Lung (tissue), 12 donors: Measurements from ENCODE around the gene ANKRD52. TPM values are rescaled to one million over a fixed set of nuclear protein-coding genes. Genes with fewer than 3 reads are reported as not detected.

Experiments
- ATAC-seq: fragments of 200-7000 bp; cut with Tn5 transposase; one replicate; pipeline ENCODE4 v1.9.1; 2020; ENCODE audit warnings: moderate number of reproducible peaks; ENCODE audit not compliant: insufficient read depth, low FRiP score
- DNase-seq, 3 donors: peaks; one replicate each; pipeline ENCODE4 v3.0.0-alpha.2; 2013 to 2017
- H3K27ac ChIP-seq, 2 donors: one replicate each; pipeline ENCODE4 v1.5.1; 2013; ENCODE audit warnings: mild to moderate bottlenecking in 2 of 2, moderate library complexity in 2 of 2, control low read depth in 1 of 2, inconsistent platforms in 1 of 2, low read depth in 1 of 2, low read length in 1 of 2
- H3K27me3 ChIP-seq, 3 donors: one replicate each; pipeline ENCODE4 v1.5.1; 2013; ENCODE audit warnings: low read length in 2 of 3; ENCODE audit not compliant: control insufficient read depth in 3 of 3, insufficient read depth in 3 of 3
- H3K36me3 ChIP-seq, 4 donors: one replicate each; pipeline ENCODE4 v1.5.1; 2013; ENCODE audit warnings: low read length in 4 of 4, mild to moderate bottlenecking in 1 of 4, moderate library complexity in 1 of 4; ENCODE audit not compliant: control insufficient read depth in 4 of 4, insufficient read depth in 4 of 4
- H3K4me1 ChIP-seq, 5 donors: one replicate each; pipeline ENCODE4 v1.5.1; 2013; ENCODE audit warnings: low read length in 5 of 5, mild to moderate bottlenecking in 2 of 5, moderate library complexity in 1 of 5; ENCODE audit not compliant: control insufficient read depth in 5 of 5, insufficient read depth in 5 of 5
- H3K4me3 ChIP-seq: one replicate; pipeline ENCODE4 v1.5.1; 2013; ENCODE audit warnings: mild to moderate bottlenecking, control low read depth, moderate library complexity
- H3K9ac ChIP-seq, 2 donors: one replicate each; pipeline ENCODE4 v1.5.1; 2013; ENCODE audit warnings: low read length in 2 of 2, control low read depth in 1 of 2; ENCODE audit not compliant: insufficient read depth in 1 of 2
- H3K9me3 ChIP-seq, 4 donors: one replicate each; pipeline ENCODE4 v1.5.1; 2013; ENCODE audit warnings: low read length in 3 of 4, mild to moderate bottlenecking in 1 of 4, moderate library complexity in 1 of 4; ENCODE audit not compliant: control insufficient read depth in 4 of 4, insufficient read depth in 3 of 4
- WGBS, 2 donors: extraction: QIAGEN DNeasy Blood & Tissue Kit; methylation state at CpG; one replicate each; pipeline ENCODE4 v1.1.7; 2013; 5-methylcytosine and 5-hydroxymethylcytosine counted together
- polyA plus RNA-seq, 2 donors: library from polyadenylated mRNA; stranded (reverse); fragments of 200-250 nt; gene quantifications; one replicate each; pipeline ENCODE4 v1.2.1, GENCODE V29; 2013
- total RNA-seq, 2 donors: library from RNA; depleted of rRNA in 1 of 2; stranded (reverse); fragments of >200 nt in 1 of 2; gene quantifications; one replicate each; pipeline ENCODE4 v1.2.1, GENCODE V29; 2014 to 2021
- TF ChIP-seq, protein P1 (sequence below): IDR thresholded peaks from 2 replicates; pipeline ENCODE4 v1.5.1; 2012; ENCODE audit warnings: mild to moderate bottlenecking; ENCODE audit errors: control extremely low read depth, extremely low read depth
- donor health status: control.
- donor health status: control.
- donor health status: Bipolar disorder and iron deficiency.
- donor health status: healthy.
- donor health status: DM: yes; HTN: yes; CAD: no.

Gene ANKRD52
- total and polyA plus RNA-seq, 4 donors: 9.2 to 38.1 (median 17.9) TPM

DNA sequence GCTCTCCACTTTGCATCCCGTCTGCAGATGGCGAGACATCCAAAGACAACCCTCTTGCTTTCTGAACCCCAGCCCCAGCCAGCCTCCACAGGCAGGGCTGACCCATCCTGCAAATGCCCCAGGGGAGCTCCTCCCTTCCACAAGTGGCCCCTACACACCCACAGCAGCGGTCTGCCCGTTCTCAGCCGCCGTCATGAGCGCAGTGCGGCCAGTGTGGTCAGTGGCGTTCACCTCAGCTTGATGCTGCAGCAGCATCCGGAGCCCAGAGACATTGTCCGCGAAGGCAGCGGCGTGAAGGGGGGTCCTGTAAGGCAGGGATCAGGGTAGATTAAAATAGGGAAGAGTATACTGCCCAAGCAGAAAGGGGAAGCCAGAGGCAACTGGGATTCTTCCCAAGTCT is 13.7 kb downstream of the ANKRD52 start:
- 92 to 93% methylated on average over 14 of the region's 14 CpGs for WGBS, 2 donors
- Histone ChIP-seq H3K9me3 (no peaks in the 10 kb centered on the region), H3K4me1 (peaks cover 0 to 8% (median 0%) of the 10 kb centered on the region in 5 donors), H3K36me3 (peaks cover 37 to 76% (median 44%) of the 10 kb centered on the region in 4 donors), H3K27ac (no peak overlapping the region), H3K4me3 (no peak overlapping the region), H3K9ac (no peak overlapping the region), H3K27me3 (no peaks in the 10 kb centered on the region)
- ATAC-seq (no peak), DNase-seq (no peak)
- TF ChIP-seq, protein P1, sequence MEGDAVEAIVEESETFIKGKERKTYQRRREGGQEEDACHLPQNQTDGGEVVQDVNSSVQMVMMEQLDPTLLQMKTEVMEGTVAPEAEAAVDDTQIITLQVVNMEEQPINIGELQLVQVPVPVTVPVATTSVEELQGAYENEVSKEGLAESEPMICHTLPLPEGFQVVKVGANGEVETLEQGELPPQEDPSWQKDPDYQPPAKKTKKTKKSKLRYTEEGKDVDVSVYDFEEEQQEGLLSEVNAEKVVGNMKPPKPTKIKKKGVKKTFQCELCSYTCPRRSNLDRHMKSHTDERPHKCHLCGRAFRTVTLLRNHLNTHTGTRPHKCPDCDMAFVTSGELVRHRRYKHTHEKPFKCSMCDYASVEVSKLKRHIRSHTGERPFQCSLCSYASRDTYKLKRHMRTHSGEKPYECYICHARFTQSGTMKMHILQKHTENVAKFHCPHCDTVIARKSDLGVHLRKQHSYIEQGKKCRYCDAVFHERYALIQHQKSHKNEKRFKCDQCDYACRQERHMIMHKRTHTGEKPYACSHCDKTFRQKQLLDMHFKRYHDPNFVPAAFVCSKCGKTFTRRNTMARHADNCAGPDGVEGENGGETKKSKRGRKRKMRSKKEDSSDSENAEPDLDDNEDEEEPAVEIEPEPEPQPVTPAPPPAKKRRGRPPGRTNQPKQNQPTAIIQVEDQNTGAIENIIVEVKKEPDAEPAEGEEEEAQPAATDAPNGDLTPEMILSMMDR: no peak

DNA sequence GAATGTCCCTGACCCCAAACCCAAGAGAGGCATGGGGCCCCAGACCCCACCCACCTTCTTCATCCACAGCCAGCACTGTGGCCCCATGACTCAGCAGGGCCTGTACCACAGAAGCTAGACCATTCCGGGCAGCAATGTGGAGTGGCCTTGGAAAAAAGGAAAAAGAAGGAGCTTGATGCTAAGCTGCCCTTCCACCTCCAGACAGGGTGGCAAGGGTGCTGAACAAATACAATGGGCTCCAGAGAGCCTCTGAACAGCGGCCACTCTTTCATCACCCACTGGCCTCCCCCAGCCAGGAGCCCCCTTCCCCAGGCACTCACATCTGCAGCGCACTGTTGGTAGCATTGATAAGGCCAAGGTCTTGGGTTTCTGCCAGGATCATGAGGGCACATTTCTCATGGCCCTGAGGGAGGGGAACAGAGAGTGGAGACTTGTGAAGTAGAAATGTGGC is 14.4 kb downstream of the ANKRD52 start:
- ATAC-seq (no peak), DNase-seq (peak; percentile 53 to 70 (median 70))
- peaks cover 32 to 76% (median 41%) of the 10 kb centered on the region in 4 donors for H3K36me3 ChIP-seq
- H3K9me3 ChIP-seq: no peaks in the 10 kb centered on the region
- no peak overlapping the region for H3K27ac ChIP-seq
- 75 to 86% methylated on average over 3 of the region's 3 CpGs for WGBS, 2 donors
- TF ChIP-seq, protein P1: no peak
- no peak overlapping the region for H3K9ac ChIP-seq
- H3K4me3 ChIP-seq: no peak overlapping the region
- H3K4me1 ChIP-seq: peaks cover 0 to 8% (median 0%) of the 10 kb centered on the region in 5 donors
- H3K27me3 ChIP-seq: no peaks in the 10 kb centered on the region

DNA sequence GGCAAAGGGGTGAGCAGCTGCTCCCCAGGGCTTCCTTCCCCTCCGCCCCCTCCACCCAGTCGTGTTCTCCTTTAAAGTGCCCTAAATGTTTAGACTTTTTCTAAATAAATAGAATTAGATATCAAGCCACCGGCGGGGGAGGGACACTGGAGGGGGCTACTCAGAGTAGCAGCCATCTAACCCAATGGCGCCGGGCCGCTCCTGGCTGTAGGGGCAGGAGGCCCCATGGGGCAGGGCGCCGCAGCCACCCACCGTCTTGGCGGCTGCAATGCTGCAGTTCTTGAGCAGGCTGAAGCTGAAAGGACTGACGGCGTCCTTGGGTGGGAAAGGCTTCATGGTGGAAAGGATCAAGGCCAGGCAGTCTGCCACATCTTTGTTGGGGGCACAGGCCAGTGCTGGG is 15.2 kb downstream of the ANKRD52 start:
- no peak for ATAC-seq
- H3K9ac ChIP-seq: no peak overlapping the region
- TF ChIP-seq, protein P1: no peak
- H3K4me3 ChIP-seq: no peak overlapping the region
- peaks cover 0 to 8% (median 0%) of the 10 kb centered on the region in 5 donors for H3K4me1 ChIP-seq
- no peak overlapping the region for H3K27ac ChIP-seq
- H3K9me3 ChIP-seq: no peaks in the 10 kb centered on the region
- no peak for DNase-seq
- no peaks in the 10 kb centered on the region for H3K27me3 ChIP-seq
- WGBS, 2 donors: 87 to 89% methylated on average over 13 of the region's 13 CpGs
- peaks cover 28 to 75% (median 39%) of the 10 kb centered on the region in 4 donors for H3K36me3 ChIP-seq
